Measurements from ENCODE around the gene COX20.

GRCh38 chr1:244792188-244792850 is 43.1 kb upstream of the COX20 start:
- no peak for TF ChIP-seq CTCF (IDR thresholded peaks at IDR 0.05; ENCODE audit: insufficient read depth, low read length, poor library complexity, severe bottlenecking)
- TF ChIP-seq EZH2phosphoT487 (conservative IDR thresholded peaks at IDR 0.05; ENCODE audit: low read length), result no peak

All from SU-DHL-6 (cell line).